PC-3 (cell line): Measurements from ENCODE around the gene VAMP8.

Experiments used
- CTCF ChIP-seq: fragments of 300-600 bp; sonication (generic); conservative IDR thresholded peaks from 2 replicates; pipeline ENCODE4 v1.5.1; 2017; ENCODE audit warnings: antibody characterized with exemption, low read depth, mild to moderate bottlenecking, low read length
- EZH2 ChIP-seq: fragments of 300-600 bp; sonication (generic); IDR thresholded peaks from one replicate; pipeline ENCODE4 v1.6.1; 2017; ENCODE audit warnings: antibody characterized with exemption, mild to moderate bottlenecking, low read length; ENCODE audit not compliant: unreplicated experiment
- EZH2phosphoT487 ChIP-seq: fragments of 300-600 bp; sonication (generic); IDR thresholded peaks from 2 replicates; pipeline ENCODE4 v1.6.1; 2018; ENCODE audit warnings: mild to moderate bottlenecking, antibody characterized with exemption, low read length, borderline replicate concordance

GRCh38 chr2:85611217-85611704 is 33.9 kb downstream of the VAMP8 start:
- no peak for TF ChIP-seq CTCF
- TF ChIP-seq EZH2: no peak
- TF ChIP-seq EZH2phosphoT487: no peak
